IMR-90 (cell line): ENCODE results near the gene AKAP6.

Source experiments
- MAZ ChIP-seq: IDR thresholded peaks from 2 replicates; pipeline ENCODE4 v1.6.1; 2012; ENCODE audit warnings: low read depth, mild to moderate bottlenecking, low read length, improper control_type of control experiment, moderate library complexity, borderline replicate concordance
- POLR2A ChIP-seq: IDR thresholded peaks from 2 replicates; pipeline ENCODE4 v1.6.1; 2012; ENCODE audit warnings: mild to moderate bottlenecking, low read depth, low read length
- RAD21 ChIP-seq: IDR thresholded peaks from 2 replicates; pipeline ENCODE4 v1.6.1; 2012; ENCODE audit warnings: low read length, improper control_type of control experiment
- RFX5 ChIP-seq: IDR thresholded peaks from 2 replicates; pipeline ENCODE4 v1.8.0; 2012; ENCODE audit warnings: low read depth, mild to moderate bottlenecking, low read length, moderate library complexity
- SMC3 ChIP-seq: fragments of 150-350 bp; IDR thresholded peaks from 2 replicates; pipeline ENCODE4 v1.6.1; 2016; ENCODE audit warnings: low read depth, mild to moderate bottlenecking, antibody characterized with exemption, low read length, moderate library complexity
- USF2 ChIP-seq: fragments of 150-350 bp; IDR thresholded peaks from 2 replicates; pipeline ENCODE4 v1.6.1; 2017; ENCODE audit warnings: mild to moderate bottlenecking, antibody characterized with exemption, low read length, low read depth
- TF ChIP-seq, protein P1 (sequence below): conservative IDR thresholded peaks from 2 replicates; pipeline ENCODE4 v1.5.1; 2012; ENCODE audit warnings: mild to moderate bottlenecking, low read depth, low read length, improper control_type of control experiment

DNA sequence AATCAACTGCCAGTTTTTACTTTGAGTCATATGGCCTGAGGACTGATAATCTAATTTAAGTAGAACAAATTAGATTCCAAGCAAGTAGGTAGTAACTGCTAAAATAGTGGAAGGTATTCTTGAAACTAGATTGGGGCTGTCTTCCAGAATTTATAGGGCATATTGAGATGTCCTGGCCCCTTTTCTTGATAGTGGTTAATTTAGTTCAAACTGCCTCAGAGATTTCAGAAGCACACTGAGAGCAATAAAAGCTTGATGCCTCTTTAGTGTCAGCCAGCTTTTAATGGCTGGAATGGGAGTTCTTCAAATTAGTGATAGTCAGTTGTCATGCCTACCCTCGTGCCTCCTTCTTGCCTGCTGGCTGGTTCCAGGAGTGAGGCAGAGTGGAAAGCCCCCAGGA, 120.5 kb downstream of the AKAP6 start:
- TF ChIP-seq, protein P1, sequence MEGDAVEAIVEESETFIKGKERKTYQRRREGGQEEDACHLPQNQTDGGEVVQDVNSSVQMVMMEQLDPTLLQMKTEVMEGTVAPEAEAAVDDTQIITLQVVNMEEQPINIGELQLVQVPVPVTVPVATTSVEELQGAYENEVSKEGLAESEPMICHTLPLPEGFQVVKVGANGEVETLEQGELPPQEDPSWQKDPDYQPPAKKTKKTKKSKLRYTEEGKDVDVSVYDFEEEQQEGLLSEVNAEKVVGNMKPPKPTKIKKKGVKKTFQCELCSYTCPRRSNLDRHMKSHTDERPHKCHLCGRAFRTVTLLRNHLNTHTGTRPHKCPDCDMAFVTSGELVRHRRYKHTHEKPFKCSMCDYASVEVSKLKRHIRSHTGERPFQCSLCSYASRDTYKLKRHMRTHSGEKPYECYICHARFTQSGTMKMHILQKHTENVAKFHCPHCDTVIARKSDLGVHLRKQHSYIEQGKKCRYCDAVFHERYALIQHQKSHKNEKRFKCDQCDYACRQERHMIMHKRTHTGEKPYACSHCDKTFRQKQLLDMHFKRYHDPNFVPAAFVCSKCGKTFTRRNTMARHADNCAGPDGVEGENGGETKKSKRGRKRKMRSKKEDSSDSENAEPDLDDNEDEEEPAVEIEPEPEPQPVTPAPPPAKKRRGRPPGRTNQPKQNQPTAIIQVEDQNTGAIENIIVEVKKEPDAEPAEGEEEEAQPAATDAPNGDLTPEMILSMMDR, result no peak
- TF ChIP-seq RAD21, result no peak
- no peak for TF ChIP-seq MAZ
- no peak for TF ChIP-seq SMC3
- no peak for TF ChIP-seq USF2
- TF ChIP-seq RFX5, result no peak
- no peak for TF ChIP-seq POLR2A
